Gastrocnemius medialis (tissue), 4 donors: ENCODE results near the gene MSANTD2.

Experiments used
- POLR2A ChIP-seq, 2 donors: fragments of 450-650 bp; IDR thresholded peaks; one replicate each; pipeline ENCODE4 v1.6.1; 2017; ENCODE audit warnings: antibody characterized with exemption in 2 of 2, mild to moderate bottlenecking in 2 of 2, moderate library complexity in 2 of 2
- TF ChIP-seq, protein P1 (sequence below), 5 experiments: fragments of 450-650 bp in 3 of 5; fragments of 200-600 bp in 2 of 5; sonication (generic) in 2 of 5; IDR thresholded peaks in 4 of 5; conservative IDR thresholded peaks in 1 of 5; 1 replicate in 4 of 5; 2 replicates in 1 of 5; pipeline ENCODE4 v1.5.1; 2016 to 2019; ENCODE audit warnings: antibody characterized with exemption in 5 of 5, mild to moderate bottlenecking in 3 of 5, moderate library complexity in 3 of 5

- TF ChIP-seq, protein P1, sequence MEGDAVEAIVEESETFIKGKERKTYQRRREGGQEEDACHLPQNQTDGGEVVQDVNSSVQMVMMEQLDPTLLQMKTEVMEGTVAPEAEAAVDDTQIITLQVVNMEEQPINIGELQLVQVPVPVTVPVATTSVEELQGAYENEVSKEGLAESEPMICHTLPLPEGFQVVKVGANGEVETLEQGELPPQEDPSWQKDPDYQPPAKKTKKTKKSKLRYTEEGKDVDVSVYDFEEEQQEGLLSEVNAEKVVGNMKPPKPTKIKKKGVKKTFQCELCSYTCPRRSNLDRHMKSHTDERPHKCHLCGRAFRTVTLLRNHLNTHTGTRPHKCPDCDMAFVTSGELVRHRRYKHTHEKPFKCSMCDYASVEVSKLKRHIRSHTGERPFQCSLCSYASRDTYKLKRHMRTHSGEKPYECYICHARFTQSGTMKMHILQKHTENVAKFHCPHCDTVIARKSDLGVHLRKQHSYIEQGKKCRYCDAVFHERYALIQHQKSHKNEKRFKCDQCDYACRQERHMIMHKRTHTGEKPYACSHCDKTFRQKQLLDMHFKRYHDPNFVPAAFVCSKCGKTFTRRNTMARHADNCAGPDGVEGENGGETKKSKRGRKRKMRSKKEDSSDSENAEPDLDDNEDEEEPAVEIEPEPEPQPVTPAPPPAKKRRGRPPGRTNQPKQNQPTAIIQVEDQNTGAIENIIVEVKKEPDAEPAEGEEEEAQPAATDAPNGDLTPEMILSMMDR (IDR thresholded peaks at IDR 0.05 in 4 of 5, conservative IDR thresholded peaks at IDR 0.05 in 1 of 5) = no peak
- TF ChIP-seq POLR2A (IDR thresholded peaks at IDR 0.05) = no peak
Observed at GRCh38 chr11:124756753-124757227, 43.4 kb downstream of the MSANTD2 start.
